Mesendoderm (in vitro differentiated cells): Measurements from ENCODE around the gene DERA.
"Not testable (repeated sequence)": the region's sequence is repeated elsewhere in the genome, so short reads cannot be mapped to it uniquely, and the experiment has no call there.

Experiments
- DNase-seq: peaks from one replicate; pipeline ENCODE4 v3.0.0; 2013
- H2AK5ac ChIP-seq: 2 replicates; pipeline ENCODE4 v1.6.1; 2013; ENCODE audit warnings: low read length, inconsistent platforms
- H2BK120ac ChIP-seq: 2 replicates; pipeline ENCODE4 v1.6.1; 2013; ENCODE audit warnings: low read depth, mild to moderate bottlenecking, low read length, moderate library complexity, mixed read lengths
- H2BK15ac ChIP-seq: replicated peaks from 2 replicates; pipeline ENCODE4 v1.6.1; 2013; ENCODE audit warnings: low read depth, mild to moderate bottlenecking, moderate library complexity
- H2BK5ac ChIP-seq: 2 replicates; pipeline ENCODE4 v1.6.1; 2013; ENCODE audit warnings: low read length, inconsistent platforms
- H3K18ac ChIP-seq: 2 replicates; pipeline ENCODE4 v1.6.1; 2013; ENCODE audit warnings: mild to moderate bottlenecking, low read length, mixed read lengths
- H3K23ac ChIP-seq: one replicate; pipeline ENCODE4 v1.6.1; 2013; ENCODE audit warnings: low read length
- H3K27ac ChIP-seq: 2 replicates; pipeline ENCODE4 v1.5.1; 2013; ENCODE audit warnings: low read depth, mild to moderate bottlenecking, inconsistent platforms, low read length, moderate library complexity
- H3K27me3 ChIP-seq: 2 replicates; pipeline ENCODE4 v1.6.1; 2013; ENCODE audit warnings: low read length, control low read depth, mild to moderate bottlenecking, inconsistent platforms; ENCODE audit not compliant: insufficient read depth, poor library complexity
- H3K36me3 ChIP-seq: 2 replicates; pipeline ENCODE4 v1.6.1; 2013; ENCODE audit warnings: low read length, inconsistent platforms; ENCODE audit not compliant: control insufficient read depth, insufficient read depth
- H3K4ac ChIP-seq: one replicate; pipeline ENCODE4 v1.6.1; 2013; ENCODE audit warnings: low read depth, mild to moderate bottlenecking, low read length, moderate library complexity
- H3K4me1 ChIP-seq: 2 replicates; pipeline ENCODE4 v1.6.1; 2013; ENCODE audit warnings: low read depth, low read length, inconsistent platforms; ENCODE audit not compliant: control insufficient read depth
- H3K4me2 ChIP-seq: 2 replicates; pipeline ENCODE4 v1.6.1; 2013; ENCODE audit warnings: low read length
- H3K4me3 ChIP-seq: 2 replicates; pipeline ENCODE4 v1.5.1; 2013; ENCODE audit warnings: mild to moderate bottlenecking, low read length
- H3K56ac ChIP-seq: one replicate; pipeline ENCODE4 v1.6.1; 2013; ENCODE audit warnings: low read length
- H3K79me1 ChIP-seq: 2 replicates; pipeline ENCODE4 v1.6.1; 2013; ENCODE audit warnings: low read length, inconsistent platforms
- H3K79me2 ChIP-seq: 2 replicates; pipeline ENCODE4 v1.6.1; 2013; ENCODE audit warnings: mild to moderate bottlenecking, low read length; ENCODE audit not compliant: control insufficient read depth, insufficient read depth
- H3K9ac ChIP-seq: 2 replicates; pipeline ENCODE4 v1.6.1; 2013; ENCODE audit warnings: low read length, inconsistent platforms
- H4K5ac ChIP-seq: one replicate; pipeline ENCODE4 v1.6.1; 2013; ENCODE audit warnings: low read length
- H4K8ac ChIP-seq: one replicate; pipeline ENCODE4 v1.6.1; 2013; ENCODE audit warnings: low read depth, mild to moderate bottlenecking, control low read depth, low read length, moderate library complexity
- WGBS: extraction: QIAGEN DNeasy Blood & Tissue Kit; methylation state at CpG from one replicate; pipeline ENCODE4 v1.1.7; 2013; ENCODE audit warnings: low lambda C conversion rate, missing lambda C conversion rate; ENCODE audit not compliant: insufficient coverage; ENCODE audit errors: extremely low coverage; 5-methylcytosine and 5-hydroxymethylcytosine counted together

Gene DERA

DNA sequence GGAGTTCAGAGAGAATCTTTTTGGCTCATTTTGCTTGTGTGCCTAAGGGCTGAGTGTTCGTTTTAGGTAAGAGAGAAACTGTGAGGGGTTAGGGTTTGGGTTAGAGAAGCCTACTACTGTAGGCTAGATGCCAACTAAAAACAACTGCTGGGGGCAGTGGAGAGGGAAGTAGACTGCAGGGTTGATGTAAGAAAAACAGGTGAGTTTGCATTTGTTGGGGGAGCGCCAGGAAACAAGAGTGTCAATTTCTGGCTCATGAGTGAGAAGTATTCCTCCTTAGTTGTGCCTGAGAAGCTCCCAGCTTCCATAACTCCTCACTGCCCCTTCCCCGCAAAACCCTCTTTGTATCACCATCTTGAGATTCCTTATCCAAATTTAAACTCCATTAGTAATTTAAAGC lies 92.3 kb downstream of the DERA start:
- H2BK120ac ChIP-seq, result no peak overlapping the region
- H2BK5ac ChIP-seq, result no peak overlapping the region
- H3K56ac ChIP-seq, result no peak overlapping the region
- H3K27ac ChIP-seq, result no peak overlapping the region
- H4K8ac ChIP-seq, result no peak overlapping the region
- H3K18ac ChIP-seq, result no peak overlapping the region
- no peak overlapping the region for H2AK5ac ChIP-seq
- H3K27me3 ChIP-seq, result no peaks in the 10 kb centered on the region
- H3K23ac ChIP-seq, result no peak overlapping the region
- H2BK15ac ChIP-seq, result no peak overlapping the region
- H3K4me1 ChIP-seq, result no peaks in the 10 kb centered on the region
- no peaks in the 10 kb centered on the region for H3K36me3 ChIP-seq
- H3K79me1 ChIP-seq, result no peaks in the 10 kb centered on the region
- no peak for DNase-seq
- H3K79me2 ChIP-seq, result no peaks in the 10 kb centered on the region
- H3K4ac ChIP-seq, result no peak overlapping the region
- H3K4me3 ChIP-seq, result no peak overlapping the region
- H3K9ac ChIP-seq, result no peak overlapping the region
- WGBS, result no CpG with 5 or more reads among the region's 3 CpGs
- no peak overlapping the region for H4K5ac ChIP-seq
- H3K4me2 ChIP-seq, result no peak overlapping the region

DNA sequence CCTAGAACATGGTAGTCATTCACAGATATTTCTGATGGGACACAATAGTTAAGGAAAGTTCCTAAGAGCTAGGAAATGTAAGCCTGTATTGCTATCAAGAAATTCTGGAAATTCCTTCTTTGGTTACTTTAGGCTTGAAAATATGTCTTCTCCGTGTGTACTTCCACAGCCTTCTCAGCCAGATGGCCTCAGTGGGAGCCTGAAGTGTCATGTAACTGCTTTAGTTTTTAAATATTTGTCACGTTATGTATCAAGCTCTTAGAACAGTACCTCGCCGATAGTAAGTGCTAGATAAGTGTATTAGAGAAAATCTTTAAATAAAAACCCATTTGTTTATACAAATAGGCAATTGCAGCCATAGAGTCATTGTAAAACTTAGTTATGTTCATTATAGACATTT lies 95.6 kb downstream of the DERA start:
- no peak overlapping the region for H2BK5ac ChIP-seq
- H3K4ac ChIP-seq, result no peak overlapping the region
- H3K36me3 ChIP-seq, result no peaks in the 10 kb centered on the region
- H2BK15ac ChIP-seq, result no peak overlapping the region
- H2BK120ac ChIP-seq, result no peak overlapping the region
- H3K56ac ChIP-seq, result no peak overlapping the region
- H3K27me3 ChIP-seq, result no peaks in the 10 kb centered on the region
- no peak overlapping the region for H3K9ac ChIP-seq
- H3K4me1 ChIP-seq, result no peaks in the 10 kb centered on the region
- no peak overlapping the region for H3K27ac ChIP-seq
- no peak overlapping the region for H4K5ac ChIP-seq
- no peak overlapping the region for H3K4me2 ChIP-seq
- H3K79me2 ChIP-seq, result no peaks in the 10 kb centered on the region
- no peaks in the 10 kb centered on the region for H3K79me1 ChIP-seq
- H3K18ac ChIP-seq, result no peak overlapping the region
- H2AK5ac ChIP-seq, result no peak overlapping the region
- H3K23ac ChIP-seq, result no peak overlapping the region
- no peak for DNase-seq
- H4K8ac ChIP-seq, result no peak overlapping the region
- no CpG with 5 or more reads among the region's 4 CpGs for WGBS
- no peak overlapping the region for H3K4me3 ChIP-seq

DNA sequence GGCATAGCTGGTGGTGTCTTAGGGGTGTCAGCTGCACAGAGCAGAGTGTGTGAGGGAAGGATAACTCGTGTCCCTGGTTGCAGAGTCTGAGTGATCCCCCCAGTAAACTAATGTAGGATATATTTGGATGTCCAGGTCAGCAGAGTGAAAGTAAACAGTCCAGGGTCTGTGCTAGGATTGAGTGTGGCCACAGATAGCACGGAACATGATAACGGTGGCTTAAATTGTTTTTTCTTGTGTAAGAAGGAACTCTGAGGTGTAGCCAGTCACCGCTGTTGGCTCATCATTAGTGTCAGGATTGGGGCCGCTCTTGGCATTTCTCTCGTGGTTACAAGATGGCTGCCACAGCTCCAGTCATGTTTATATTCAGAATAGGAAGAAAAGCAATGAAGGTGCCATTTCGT lies 97.3 kb downstream of the DERA start:
- H3K4me2 ChIP-seq, result no peak overlapping the region
- no peak overlapping the region for H3K9ac ChIP-seq
- no peaks in the 10 kb centered on the region for H3K27me3 ChIP-seq
- no peak overlapping the region for H3K18ac ChIP-seq
- no CpG with 5 or more reads among the region's 7 CpGs for WGBS
- H3K4me1 ChIP-seq, result no peaks in the 10 kb centered on the region
- no peak for DNase-seq
- no peaks in the 10 kb centered on the region for H3K79me1 ChIP-seq
- no peak overlapping the region for H2BK15ac ChIP-seq
- no peak overlapping the region for H4K5ac ChIP-seq
- H3K79me2 ChIP-seq, result no peaks in the 10 kb centered on the region
- no peak overlapping the region for H2BK120ac ChIP-seq
- H2BK5ac ChIP-seq, result no peak overlapping the region
- no peak overlapping the region for H3K23ac ChIP-seq
- no peak overlapping the region for H3K4me3 ChIP-seq
- no peak overlapping the region for H2AK5ac ChIP-seq
- H3K4ac ChIP-seq, result no peak overlapping the region
- H3K56ac ChIP-seq, result no peak overlapping the region
- no peak overlapping the region for H3K27ac ChIP-seq
- no peak overlapping the region for H4K8ac ChIP-seq
- no peaks in the 10 kb centered on the region for H3K36me3 ChIP-seq

DNA sequence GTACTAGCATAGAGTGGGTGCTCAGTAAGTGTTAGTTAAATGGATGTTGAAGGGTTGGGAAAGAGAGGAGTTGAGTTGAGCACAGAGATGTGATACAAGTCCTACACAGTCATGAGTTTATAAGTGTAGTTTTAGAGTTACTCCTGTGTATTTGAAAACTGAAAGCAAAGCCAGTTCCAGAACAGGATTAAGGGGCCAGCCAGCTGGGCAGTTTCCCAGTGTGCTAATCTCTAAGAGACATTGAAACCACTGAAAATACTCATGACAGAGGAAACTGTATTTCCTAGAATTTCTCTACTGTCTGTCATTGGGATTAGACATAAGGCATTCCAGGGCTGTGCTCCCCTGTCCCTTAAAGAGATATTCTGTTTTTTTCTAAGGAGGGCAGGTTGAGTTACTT lies 101.0 kb downstream of the DERA start:
- Histone ChIP-seq H2AK5ac (no peak overlapping the region), H3K4me3 (no peak overlapping the region), H3K27me3 (no peaks in the 10 kb centered on the region), H3K23ac (no peak overlapping the region), H3K4me2 (no peak overlapping the region), H3K18ac (no peak overlapping the region), H3K36me3 (no peaks in the 10 kb centered on the region), H4K5ac (no peak overlapping the region), H3K79me2 (no peaks in the 10 kb centered on the region), H3K27ac (no peak overlapping the region), H2BK15ac (no peak overlapping the region), H3K9ac (no peak overlapping the region), H3K56ac (no peak overlapping the region), H3K4ac (no peak overlapping the region), H3K4me1 (no peaks in the 10 kb centered on the region), H2BK5ac (no peak overlapping the region), H4K8ac (no peak overlapping the region), H3K79me1 (no peaks in the 10 kb centered on the region), H2BK120ac (no peak overlapping the region)
- DNase-seq, result no peak

GRCh38 chr12:16013722-16014121 lies 102.6 kb downstream of the DERA start:
- H3K27me3 ChIP-seq, H2BK15ac ChIP-seq, H3K23ac ChIP-seq, H3K4me1 ChIP-seq, H3K4me3 ChIP-seq, H2AK5ac ChIP-seq, H3K9ac ChIP-seq, H3K27ac ChIP-seq, H3K4me2 ChIP-seq, H3K18ac ChIP-seq, H3K79me1 ChIP-seq, H4K5ac ChIP-seq, H3K56ac ChIP-seq, H2BK5ac ChIP-seq, DNase-seq, H2BK120ac ChIP-seq, H3K79me2 ChIP-seq, H3K36me3 ChIP-seq, H4K8ac ChIP-seq, H3K4ac ChIP-seq: not testable (repeated sequence)
- WGBS, result no CpG with 5 or more reads among the region's 1 CpG

- not testable (repeated sequence) for H3K4me2 ChIP-seq, H3K9ac ChIP-seq, H3K23ac ChIP-seq, H3K27me3 ChIP-seq, H3K27ac ChIP-seq, H3K79me1 ChIP-seq, H3K4me1 ChIP-seq, H4K8ac ChIP-seq, H2BK5ac ChIP-seq, H3K4me3 ChIP-seq, H3K36me3 ChIP-seq, H3K56ac ChIP-seq, H3K18ac ChIP-seq, H4K5ac ChIP-seq, H3K79me2 ChIP-seq, H3K4ac ChIP-seq, H2BK15ac ChIP-seq, H2BK120ac ChIP-seq, H2AK5ac ChIP-seq
- no CpG with 5 or more reads among the region's 6 CpGs for WGBS
- peak; percentile 22 for DNase-seq
These were observed 103.3 kb downstream of the DERA start for GRCh38 chr12:16014394-16014793.
